ENCODE data around the gene CCDC142. TPM values are rescaled to one million over a fixed set of nuclear protein-coding genes. Genes with fewer than 3 reads are reported as not detected.

The CCDC142 gene
- polyA plus RNA-seq, 1 donor from 2014 or later: 21.6 TPM

GRCh38 chr2:74497777-74498499, 15.1 kb upstream of the CCDC142 start:
- Histone ChIP-seq H3K27ac (ENCODE audit: low read length) (no peak overlapping the region), H3K36me3 (ENCODE audit: insufficient read depth, low read length) (no peaks in the 10 kb centered on the region), H3K79me2 (replicated peaks; ENCODE audit: insufficient read depth, low read length) (no peaks in the 10 kb centered on the region), H3K4me3 (ENCODE audit: low read length) (peak overlapping the region; percentile 55), H3K9me2 (ENCODE audit: insufficient read depth, low read length) (no peaks in the 10 kb centered on the region), H3K4me2 (ENCODE audit: low read length) (no peak overlapping the region), H3K9ac (ENCODE audit: low read length) (no peak overlapping the region), H4K20me1 (ENCODE audit: insufficient read depth) (no peaks in the 10 kb centered on the region), H3K9me3 (ENCODE audit: low read length) (no peaks in the 10 kb centered on the region), H3F3A (ENCODE audit: insufficient read depth, low read length, poor library complexity, severe bottlenecking) (no peaks in the 10 kb centered on the region), H2AFZ (ENCODE audit: low read depth, low read length) (no peak overlapping the region), H3K27me3 (ENCODE audit: insufficient read depth, low read depth, low read length) (peaks cover 71% of the 10 kb centered on the region)
- TF ChIP-seq EP300 (conservative IDR thresholded peaks at IDR 0.05; ENCODE audit: poor library complexity, severe bottlenecking) (no peak), RAD21 (conservative IDR thresholded peaks at IDR 0.05) (no peak), POLR2AphosphoS5 (IDR thresholded peaks at IDR 0.05) (no peak), CTCF (IDR thresholded peaks at IDR 0.05; ENCODE audit: poor library complexity, severe bottlenecking) (no peak), EZH2 (IDR thresholded peaks at IDR 0.05; ENCODE audit: borderline replicate concordance, insufficient read depth, low read length, poor library complexity, severe bottlenecking) (no peak), SMC3 (conservative IDR thresholded peaks at IDR 0.05; ENCODE audit: poor library complexity) (no peak), TAF1 (IDR thresholded peaks at IDR 0.05; ENCODE audit: low read depth) (no peak), MXI1 (conservative IDR thresholded peaks at IDR 0.05; ENCODE audit: poor library complexity, severe bottlenecking) (no peak), REST (IDR thresholded peaks at IDR 0.05; ENCODE audit: borderline replicate concordance) (no peak)

- TF ChIP-seq MXI1 (conservative IDR thresholded peaks at IDR 0.05; ENCODE audit: poor library complexity, severe bottlenecking) (no peak), EZH2 (IDR thresholded peaks at IDR 0.05; ENCODE audit: borderline replicate concordance, insufficient read depth, low read length, poor library complexity, severe bottlenecking) (no peak), REST (IDR thresholded peaks at IDR 0.05; ENCODE audit: borderline replicate concordance) (no peak), POLR2AphosphoS5 (IDR thresholded peaks at IDR 0.05) (no peak), SMC3 (conservative IDR thresholded peaks at IDR 0.05; ENCODE audit: poor library complexity) (no peak), EP300 (conservative IDR thresholded peaks at IDR 0.05; ENCODE audit: poor library complexity, severe bottlenecking) (no peak), TAF1 (IDR thresholded peaks at IDR 0.05; ENCODE audit: low read depth) (no peak), RAD21 (conservative IDR thresholded peaks at IDR 0.05) (no peak), CTCF (IDR thresholded peaks at IDR 0.05; ENCODE audit: poor library complexity, severe bottlenecking) (no peak)
- Histone ChIP-seq H4K20me1 (ENCODE audit: insufficient read depth) (no peaks in the 10 kb centered on the region), H3K27ac (ENCODE audit: low read length) (no peak overlapping the region), H3K4me2 (ENCODE audit: low read length) (no peak overlapping the region), H3K9ac (ENCODE audit: low read length) (no peak overlapping the region), H3K9me3 (ENCODE audit: low read length) (no peaks in the 10 kb centered on the region), H3K9me2 (ENCODE audit: insufficient read depth, low read length) (no peaks in the 10 kb centered on the region), H2AFZ (ENCODE audit: low read depth, low read length) (no peak overlapping the region), H3K27me3 (ENCODE audit: insufficient read depth, low read depth, low read length) (peaks cover 64% of the 10 kb centered on the region), H3F3A (ENCODE audit: insufficient read depth, low read length, poor library complexity, severe bottlenecking) (no peaks in the 10 kb centered on the region), H3K4me3 (ENCODE audit: low read length) (no peak overlapping the region), H3K79me2 (replicated peaks; ENCODE audit: insufficient read depth, low read length) (no peaks in the 10 kb centered on the region), H3K36me3 (ENCODE audit: insufficient read depth, low read length) (no peaks in the 10 kb centered on the region)
These were observed 14.4 kb upstream of the CCDC142 start for GRCh38 chr2:74496997-74497776.
